MM.1S (cell line): ENCODE results near the gene PTPRE.

Experiments
- CTCF ChIP-seq: fragments of 300-600 bp; sonication (generic); IDR thresholded peaks from 2 replicates; pipeline ENCODE4 v1.5.1; 2016; ENCODE audit warnings: antibody characterized with exemption, low read length, mixed read lengths
- EZH2phosphoT487 ChIP-seq: fragments of 300-600 bp; sonication (generic); IDR thresholded peaks from 2 replicates; pipeline ENCODE4 v1.6.1; 2018; ENCODE audit warnings: antibody characterized with exemption, low read length

DNA sequence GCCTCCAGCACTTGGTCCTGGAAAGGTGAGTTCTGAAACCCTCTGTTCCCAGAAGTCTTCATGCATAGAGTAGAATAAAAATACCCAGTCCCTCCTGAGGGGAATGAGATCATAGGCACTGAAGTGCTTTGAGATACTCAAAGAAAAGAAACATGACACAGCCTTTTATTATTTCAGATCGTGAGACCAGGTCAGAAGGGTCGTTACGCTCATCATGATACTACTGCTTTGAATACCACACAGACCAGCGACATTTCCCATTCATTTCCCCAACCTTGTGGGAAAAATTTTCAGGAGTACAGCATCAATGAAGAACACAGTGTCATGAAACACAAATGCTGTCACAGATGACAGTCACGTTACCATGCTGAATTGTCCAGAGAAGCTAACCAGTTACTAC is 29.2 kb upstream of the PTPRE start:
- no peak for TF ChIP-seq EZH2phosphoT487
- no peak for TF ChIP-seq CTCF
